ENCODE measurements around the gene TFAP2E.

DNA sequence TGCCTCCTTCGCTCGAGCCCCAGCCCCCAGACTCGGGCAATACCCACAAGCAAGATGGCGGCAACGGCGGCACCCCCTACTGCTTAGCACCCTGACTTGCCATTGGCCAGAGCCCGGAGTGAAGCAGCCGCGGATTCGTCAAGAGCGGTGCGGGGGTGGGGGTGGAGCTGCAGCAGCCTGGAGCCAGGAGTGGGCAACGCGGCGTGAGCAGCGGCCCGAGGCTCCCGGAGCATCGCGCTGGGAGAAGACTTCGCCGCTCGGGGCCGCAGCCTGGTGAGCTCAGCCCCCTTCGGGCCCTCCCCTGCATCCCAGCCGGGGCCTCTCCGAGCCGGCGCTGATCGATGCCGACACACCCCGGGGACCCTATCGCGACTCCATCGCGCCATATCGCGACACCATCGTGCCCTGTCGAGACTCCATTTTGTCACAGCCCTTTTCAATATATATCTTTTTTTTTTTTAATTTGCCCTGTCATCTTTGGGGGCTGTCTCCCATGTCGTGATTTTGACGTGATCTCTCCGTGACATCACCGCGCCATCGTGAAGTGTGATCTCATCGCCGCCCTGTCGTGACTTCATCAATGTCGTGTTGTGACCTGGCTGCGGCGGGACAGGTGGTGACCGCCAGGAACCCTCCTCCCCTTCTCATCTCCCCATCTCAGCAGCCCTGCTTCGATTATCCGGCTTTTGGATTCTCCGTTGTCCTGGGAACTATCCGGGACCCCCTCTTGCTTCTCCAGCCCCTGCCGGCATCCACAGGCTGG is 15.3 kb upstream of the TFAP2E start, which contains the start of gene NCDN:
- TF ChIP-seq, protein P1, sequence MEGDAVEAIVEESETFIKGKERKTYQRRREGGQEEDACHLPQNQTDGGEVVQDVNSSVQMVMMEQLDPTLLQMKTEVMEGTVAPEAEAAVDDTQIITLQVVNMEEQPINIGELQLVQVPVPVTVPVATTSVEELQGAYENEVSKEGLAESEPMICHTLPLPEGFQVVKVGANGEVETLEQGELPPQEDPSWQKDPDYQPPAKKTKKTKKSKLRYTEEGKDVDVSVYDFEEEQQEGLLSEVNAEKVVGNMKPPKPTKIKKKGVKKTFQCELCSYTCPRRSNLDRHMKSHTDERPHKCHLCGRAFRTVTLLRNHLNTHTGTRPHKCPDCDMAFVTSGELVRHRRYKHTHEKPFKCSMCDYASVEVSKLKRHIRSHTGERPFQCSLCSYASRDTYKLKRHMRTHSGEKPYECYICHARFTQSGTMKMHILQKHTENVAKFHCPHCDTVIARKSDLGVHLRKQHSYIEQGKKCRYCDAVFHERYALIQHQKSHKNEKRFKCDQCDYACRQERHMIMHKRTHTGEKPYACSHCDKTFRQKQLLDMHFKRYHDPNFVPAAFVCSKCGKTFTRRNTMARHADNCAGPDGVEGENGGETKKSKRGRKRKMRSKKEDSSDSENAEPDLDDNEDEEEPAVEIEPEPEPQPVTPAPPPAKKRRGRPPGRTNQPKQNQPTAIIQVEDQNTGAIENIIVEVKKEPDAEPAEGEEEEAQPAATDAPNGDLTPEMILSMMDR (IDR thresholded peaks at IDR 0.05), result no peak
- peak in 1 of 2 donors; percentile 65 for TF ChIP-seq POLR2A (IDR thresholded peaks at IDR 0.05)
